Common myeloid progenitor, CD34-positive (primary cell): ENCODE results near the gene PAK2.
A peak's percentile ranks its signal among the peaks of the same experiment; 100 is the strongest.

Source experiments
- CTCF ChIA-PET: fragments of 350-600 bp; sonication (Branson Sonifier 250); formaldehyde crosslinking; loops from one replicate; lab custom pipeline; 2021; ENCODE audit warnings: antibody characterized with exemption; lab: Charles Lee
- POLR2A ChIA-PET: fragments of 350-600 bp; sonication (Branson Sonifier 250); formaldehyde crosslinking; loops from one replicate; lab custom pipeline; 2021; ENCODE audit warnings: antibody characterized with exemption; lab: Charles Lee
- DNase-seq, 3 donors: peaks; one replicate each; pipeline versions ENCODE4 v3.0.0 to v3.0.0-alpha.2; 2013
- H3K27ac ChIP-seq, 2 experiments: 1 replicate in 1 of 2; 2 replicates in 1 of 2; pipeline ENCODE4 v1.7.0; 2013; ENCODE audit warnings: inconsistent platforms in 2 of 2, low read length in 2 of 2, mild to moderate bottlenecking in 2 of 2, low read depth in 1 of 2, moderate library complexity in 1 of 2; ENCODE audit not compliant: severe bottlenecking in 2 of 2, insufficient read depth in 1 of 2, poor library complexity in 1 of 2
- H3K27me3 ChIP-seq, 5 experiments: replicated peaks in 2 of 5; 1 replicate in 3 of 5; 2 replicates in 2 of 5; pipeline versions ENCODE4 v1.6.1 to v1.7.0; 2013; ENCODE audit warnings: low read length in 4 of 5, mild to moderate bottlenecking in 2 of 5, moderate library complexity in 2 of 5, inconsistent platforms in 1 of 5; ENCODE audit not compliant: insufficient read depth in 5 of 5, control insufficient read depth in 4 of 5
- H3K36me3 ChIP-seq, 4 experiments: 1 replicate in 2 of 4; 2 replicates in 2 of 4; pipeline versions ENCODE4 v1.6.1 to v1.7.0; 2013; ENCODE audit warnings: low read length in 3 of 4, control low read depth in 1 of 4, mild to moderate bottlenecking in 1 of 4; ENCODE audit not compliant: control insufficient read depth in 4 of 4, insufficient read depth in 4 of 4
- H3K4me1 ChIP-seq, 4 experiments: 1 replicate in 3 of 4; 2 replicates in 1 of 4; pipeline versions ENCODE4 v1.6.1 to v1.7.1; 2013; ENCODE audit warnings: low read length in 3 of 4, mild to moderate bottlenecking in 3 of 4, control low read depth in 1 of 4, inconsistent platforms in 1 of 4, moderate library complexity in 1 of 4; ENCODE audit not compliant: control insufficient read depth in 4 of 4, insufficient read depth in 4 of 4; ENCODE audit errors: control extremely low read depth in 1 of 4
- H3K4me3 ChIP-seq, 7 experiments: 1 replicate in 4 of 7; 2 replicates in 3 of 7; pipeline versions ENCODE4 v1.5.1 to v1.7.0; 2013; ENCODE audit warnings: mild to moderate bottlenecking in 7 of 7, low read length in 6 of 7, moderate library complexity in 6 of 7, inconsistent platforms in 2 of 7, low read depth in 2 of 7, control low read depth in 1 of 7; ENCODE audit not compliant: insufficient read depth in 4 of 7, control insufficient read depth in 1 of 7; ENCODE audit errors: extremely low read depth in 1 of 7
- H3K9me3 ChIP-seq, 5 experiments: 1 replicate in 4 of 5; 2 replicates in 1 of 5; pipeline versions ENCODE4 v1.6.1 to v1.7.1; 2013; ENCODE audit warnings: low read length in 4 of 5, mild to moderate bottlenecking in 2 of 5, inconsistent platforms in 1 of 5, low read depth in 1 of 5, moderate library complexity in 1 of 5; ENCODE audit not compliant: control insufficient read depth in 4 of 5, insufficient read depth in 2 of 5; ENCODE audit errors: control extremely low read depth in 1 of 5
- WGBS: methylation state at CpG from one replicate; pipeline ENCODE4 v1.1.5; 2013; ENCODE audit not compliant: insufficient coverage; 5-methylcytosine and 5-hydroxymethylcytosine counted together

PAK2 gene

DNA sequence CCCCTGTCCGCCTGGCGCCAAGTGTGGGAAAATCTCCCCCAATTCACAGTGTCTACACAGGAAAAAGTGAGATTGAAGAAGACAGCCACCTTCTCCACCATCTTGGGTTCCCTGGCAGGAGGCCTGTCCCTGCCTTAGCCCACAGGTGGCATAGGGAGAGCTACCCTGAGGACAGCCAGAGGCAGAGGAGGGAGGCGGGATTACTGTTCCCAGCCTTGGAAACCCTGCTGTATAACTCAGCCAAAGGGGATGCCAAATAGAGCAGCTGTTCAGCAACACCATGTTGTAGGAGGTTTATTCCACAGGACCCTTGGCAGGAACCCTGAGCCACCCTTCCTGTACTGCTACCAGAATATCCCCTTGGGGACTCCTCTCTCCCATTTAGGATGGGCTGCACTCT is 54.8 kb downstream of the PAK2 start:
- Histone ChIP-seq H3K27me3 (no peaks in the 10 kb centered on the region), H3K4me1 (no peaks in the 10 kb centered on the region), H3K27ac (no peak overlapping the region), H3K36me3 (peaks cover 8 to 59% (median 24%) of the 10 kb centered on the region in 4 experiments), H3K4me3 (no peak overlapping the region), H3K9me3 (peaks cover 4 to 17% (median 11%) of the 10 kb centered on the region in 5 experiments)
- CTCF ChIA-PET, result no interaction called here
- 100% methylated on average over 1 of the region's 3 CpGs for WGBS
- POLR2A ChIA-PET, result no interaction called here
- DNase-seq, result no peak

DNA sequence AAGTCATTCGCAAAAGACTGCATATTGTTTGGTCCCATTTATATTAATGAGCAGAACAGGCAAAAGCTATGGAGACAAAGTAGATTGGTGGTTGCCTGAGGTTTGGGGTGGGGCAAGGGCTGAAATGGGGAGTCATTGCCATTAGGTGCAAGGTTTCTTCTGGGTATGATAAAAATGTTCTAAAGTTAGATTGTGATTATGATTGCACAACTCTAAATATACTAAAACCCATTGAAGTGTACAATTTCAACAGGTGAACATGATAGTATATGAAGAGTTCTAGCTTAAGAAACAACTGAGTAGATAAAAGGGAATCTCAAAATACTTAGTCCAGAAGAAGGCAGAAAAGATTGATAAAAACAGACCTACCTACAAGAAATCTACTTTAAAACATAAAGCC is 56.7 kb downstream of the PAK2 start:
- H3K4me1 ChIP-seq, result no peaks in the 10 kb centered on the region
- H3K36me3 ChIP-seq, result peaks cover 7 to 54% (median 16%) of the 10 kb centered on the region in 4 experiments
- ChIA-PET CTCF (no interaction called here), POLR2A (no interaction called here)
- peaks cover 2 to 7% (median 5%) of the 10 kb centered on the region in 5 experiments for H3K9me3 ChIP-seq
- H3K4me3 ChIP-seq, result no peak overlapping the region
- no peak for DNase-seq
- H3K27ac ChIP-seq, result no peak overlapping the region
- H3K27me3 ChIP-seq, result no peaks in the 10 kb centered on the region
- WGBS, result no CpG with 5 or more reads among the region's 1 CpG

DNA sequence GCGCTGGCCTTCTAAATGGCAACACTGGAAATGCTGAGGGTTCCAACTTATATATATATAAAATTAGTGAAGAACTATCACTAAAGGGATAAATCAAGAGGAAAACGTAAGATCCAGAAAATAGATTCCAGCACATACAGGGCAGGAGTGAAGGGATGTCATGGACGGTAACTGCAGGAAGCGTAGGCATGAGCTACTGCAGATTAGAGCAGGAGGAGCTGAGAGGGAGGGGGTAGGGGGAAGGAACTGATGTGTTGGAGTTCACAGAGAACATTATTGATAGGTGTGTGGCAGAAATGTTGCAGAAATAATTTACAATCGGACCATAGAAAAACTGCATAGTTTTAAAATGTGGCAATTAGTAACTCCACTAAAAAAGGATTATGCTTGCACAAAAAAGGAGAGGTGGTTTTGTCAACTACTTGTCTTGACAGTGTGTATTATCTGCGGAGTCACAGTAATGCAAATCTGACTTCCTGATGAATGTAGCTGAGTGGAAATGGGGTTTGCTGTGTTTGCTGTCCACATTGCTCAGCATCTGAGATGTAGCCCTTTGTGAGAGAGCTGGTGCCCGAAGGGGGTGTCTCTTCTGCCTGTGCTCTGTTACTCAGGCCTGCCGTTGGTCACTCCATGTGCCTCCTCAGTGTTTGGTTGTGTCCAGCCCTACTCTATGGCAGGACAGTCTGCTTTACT is 61.2 kb downstream of the PAK2 start:
- Histone ChIP-seq H3K4me3 (no peak overlapping the region), H3K4me1 (no peaks in the 10 kb centered on the region), H3K27ac (no peak overlapping the region), H3K36me3 (peaks cover 14 to 48% (median 31%) of the 10 kb centered on the region in 4 experiments), H3K27me3 (no peaks in the 10 kb centered on the region), H3K9me3 (peaks cover 0 to under 1% (median 0%) of the 10 kb centered on the region in 5 experiments)
- WGBS, result 84% methylated on average over 7 of the region's 8 CpGs
- peak in 2 of 3 donors; percentile 16 to 44 for DNase-seq
- ChIA-PET POLR2A (no interaction called here), CTCF (no interaction called here)

DNA sequence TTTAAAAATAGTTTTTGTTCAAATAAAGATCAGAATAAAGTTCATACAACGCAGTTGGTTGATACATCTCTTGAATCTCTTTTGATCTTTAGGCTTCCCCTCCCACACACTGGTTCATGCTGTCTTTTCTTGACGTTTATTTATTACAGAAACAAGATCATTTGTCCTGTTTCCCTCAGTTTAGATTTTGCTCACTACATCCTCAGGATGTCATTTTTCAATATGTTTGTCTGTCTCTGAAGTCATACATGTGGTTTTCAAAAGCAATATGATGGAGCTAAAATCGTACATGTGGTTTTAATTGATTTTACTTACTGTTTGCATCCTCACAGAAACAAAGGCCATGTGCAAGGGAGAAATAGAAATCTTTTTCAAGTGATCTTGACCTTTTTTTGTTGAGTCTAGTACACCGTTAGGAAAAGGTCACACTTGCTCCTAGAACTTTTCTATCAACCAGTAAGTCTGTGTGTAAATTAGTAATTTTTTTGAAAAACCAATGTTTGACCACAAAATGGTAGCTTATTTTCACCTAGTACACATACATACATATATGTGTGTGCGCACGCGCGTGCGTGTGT is 64.3 kb downstream of the PAK2 start:
- Histone ChIP-seq H3K36me3 (peaks cover 21 to 70% (median 52%) of the 10 kb centered on the region in 4 experiments), H3K4me3 (no peak overlapping the region), H3K27ac (no peak overlapping the region), H3K27me3 (no peaks in the 10 kb centered on the region), H3K4me1 (no peaks in the 10 kb centered on the region), H3K9me3 (no peaks in the 10 kb centered on the region)
- ChIA-PET CTCF (no interaction called here), POLR2A (interaction anchor here (0.8 kb wide), 1 partner anchor 12 kb away, joined by 3 read pairs; no protein-coding TSS in a partner anchor)
- 100% methylated on average over 8 of the region's 9 CpGs for WGBS
- DNase-seq, result no peak

DNA sequence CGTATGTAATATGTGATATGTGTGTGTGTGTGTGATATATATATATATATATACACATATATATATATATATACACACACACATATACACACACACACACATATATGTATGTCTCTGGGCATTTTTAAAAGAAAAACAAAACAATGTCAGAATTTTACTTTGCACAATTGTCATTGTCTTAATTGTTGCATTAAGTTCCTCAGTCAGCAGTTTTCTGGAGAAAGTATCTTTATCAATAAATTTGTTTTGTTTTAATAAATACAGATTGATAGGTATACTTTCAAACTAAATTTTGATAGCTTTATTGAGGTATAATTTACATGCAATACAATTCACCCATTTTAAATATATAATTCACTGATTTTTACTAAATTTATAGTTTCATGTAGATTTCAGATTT is 65.1 kb downstream of the PAK2 start:
- no CpG with 5 or more reads among the region's 1 CpG for WGBS

DNA sequence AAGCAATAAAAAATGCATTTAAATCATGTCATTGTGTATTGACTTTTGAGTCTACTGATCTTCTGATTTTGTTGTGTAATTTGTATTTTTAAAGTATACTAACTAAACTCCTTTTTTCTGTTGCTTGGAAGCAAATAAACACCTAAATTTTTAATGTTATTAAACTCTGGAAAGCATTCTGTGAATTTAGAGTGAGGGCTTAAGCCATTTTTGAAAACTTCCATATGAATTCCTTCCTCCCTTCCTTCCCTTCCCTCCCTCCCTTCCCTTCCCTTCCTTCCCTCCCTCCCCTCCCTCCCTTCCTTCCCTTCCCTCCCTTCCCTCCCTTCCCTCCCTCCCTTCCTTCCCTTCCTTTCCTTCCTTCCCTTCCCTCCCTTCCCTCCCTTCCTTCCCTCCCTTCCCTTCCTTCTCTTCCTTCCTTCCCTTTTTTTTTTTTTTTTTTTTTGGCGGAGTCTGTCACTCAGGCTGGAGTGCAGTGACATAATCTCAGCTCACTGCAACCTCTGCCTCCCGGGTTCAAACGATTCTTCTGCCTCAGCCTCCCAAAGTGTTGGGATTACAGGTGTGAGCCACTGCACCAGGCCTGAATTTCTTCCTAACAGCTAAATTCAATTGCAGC is 71.4 kb downstream of the PAK2 start:
- DNase-seq, result no peak

More for the DNA sequence above, 65.1 kb downstream of the PAK2 start:
- ChIA-PET POLR2A (interaction anchor here (0.7 kb wide), 1 partner anchor 141 kb away, joined by 7 read pairs; no protein-coding TSS in a partner anchor), CTCF (no interaction called here)
- no peak overlapping the region for H3K4me3 ChIP-seq
- no peak for DNase-seq
- H3K36me3 ChIP-seq, result peaks cover 21 to 73% (median 51%) of the 10 kb centered on the region in 4 experiments
- no peak overlapping the region for H3K27ac ChIP-seq
- H3K4me1 ChIP-seq, result no peaks in the 10 kb centered on the region
- no peaks in the 10 kb centered on the region for H3K9me3 ChIP-seq
- H3K27me3 ChIP-seq, result no peaks in the 10 kb centered on the region

DNA sequence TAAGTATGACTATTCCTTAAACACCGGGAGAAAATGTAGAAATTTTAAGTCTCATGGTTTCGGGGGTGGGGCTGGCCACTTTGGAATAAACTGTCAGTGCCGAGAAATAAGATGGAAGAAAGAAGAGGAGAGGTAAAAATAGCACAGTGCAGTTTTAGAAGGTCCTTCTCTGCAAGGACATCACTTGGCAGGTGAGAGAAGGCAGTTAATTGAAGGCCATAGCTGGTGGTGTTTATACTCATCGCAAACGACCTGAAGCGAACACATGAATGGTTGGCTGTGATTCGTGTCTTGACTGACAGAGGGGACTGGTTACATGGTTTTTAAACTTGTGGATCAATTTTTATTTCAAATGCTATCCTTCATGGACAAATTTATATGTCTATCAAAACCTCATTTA is 73.2 kb downstream of the PAK2 start:
- Histone ChIP-seq H3K27ac (no peak overlapping the region), H3K9me3 (no peaks in the 10 kb centered on the region), H3K4me3 (no peak overlapping the region), H3K4me1 (no peaks in the 10 kb centered on the region), H3K27me3 (no peaks in the 10 kb centered on the region), H3K36me3 (peaks cover 26 to 63% (median 36%) of the 10 kb centered on the region in 4 experiments)
- DNase-seq, result no peak
- CTCF ChIA-PET, result interaction anchor here (0.7 kb wide), 1 partner anchor 245 kb away, joined by 3 read pairs; the partner anchor contains the start of genes FBXO45 and WDR53
- POLR2A ChIA-PET, result no interaction called here
- WGBS, result 96% methylated on average over 6 of the region's 7 CpGs

More for the DNA sequence above, 71.4 kb downstream of the PAK2 start:
- H3K27ac ChIP-seq, result no peak overlapping the region
- ChIA-PET POLR2A (no interaction called here), CTCF (no interaction called here)
- 94% methylated on average over 2 of the region's 3 CpGs for WGBS
- H3K9me3 ChIP-seq, result no peaks in the 10 kb centered on the region
- H3K27me3 ChIP-seq, result no peaks in the 10 kb centered on the region
- H3K36me3 ChIP-seq, result peaks cover 30 to 73% (median 46%) of the 10 kb centered on the region in 4 experiments
- H3K4me1 ChIP-seq, result no peaks in the 10 kb centered on the region
- no peak overlapping the region for H3K4me3 ChIP-seq
